GM21786 (cell line): ENCODE results near the gene DNAJB2.
"Not testable (repeated sequence)": the region's sequence is repeated elsewhere in the genome, so short reads cannot be mapped to it uniquely, and the experiment has no call there.

Source experiments
- ATAC-seq: cut with Tn5 transposase; IDR thresholded peaks from one replicate; pipeline ENCODE4 v1.9.1; 2021; ENCODE audit not compliant: unreplicated experiment

DNAJB2 gene

GRCh38 chr2:219284501-219285372 is 5.6 kb downstream of the DNAJB2 start:
- no peak for ATAC-seq

DNA sequence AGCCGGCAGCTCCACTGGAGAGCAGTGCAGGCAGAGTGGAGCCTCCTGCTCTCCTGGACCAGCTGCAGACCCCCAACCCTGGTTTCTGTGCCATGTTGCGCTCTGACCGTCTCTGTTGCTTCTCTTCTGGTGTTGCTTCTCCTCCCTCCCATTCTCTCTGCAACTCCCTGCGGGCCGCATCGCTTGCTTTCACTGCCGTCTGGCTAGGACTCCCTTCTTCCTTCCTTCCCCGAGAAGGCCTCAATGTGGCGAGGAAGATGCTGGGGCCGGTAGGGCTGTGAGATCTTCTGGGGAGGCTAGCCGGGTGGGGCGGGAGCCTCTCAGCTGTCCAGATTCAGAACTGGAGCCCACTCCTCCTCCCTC is 6.2 kb downstream of the DNAJB2 start:
- ATAC-seq: no peak

- no peak for ATAC-seq
Observed at GRCh38 chr2:219285894-219286425, 6.8 kb downstream of the DNAJB2 start.

- ATAC-seq: no peak
Observed at GRCh38 chr2:219286436-219287115, 7.4 kb downstream of the DNAJB2 start.

DNA sequence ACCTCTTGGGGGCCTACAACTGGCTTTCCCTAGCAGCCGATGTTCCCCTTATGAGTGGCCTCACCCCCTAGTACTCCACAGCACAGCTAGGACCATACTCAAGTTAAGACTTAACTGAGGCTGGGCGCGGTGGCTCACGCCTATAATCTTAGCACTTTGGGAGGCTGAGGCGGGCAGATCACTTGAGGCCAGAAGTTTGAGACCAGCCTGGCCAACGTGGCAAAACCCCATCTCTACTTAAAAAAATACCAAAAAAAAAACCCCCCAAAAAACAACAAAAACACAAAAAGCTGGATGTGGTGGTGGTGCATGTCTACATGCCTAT is 7.9 kb downstream of the DNAJB2 start:
- not testable (repeated sequence) for ATAC-seq

DNA sequence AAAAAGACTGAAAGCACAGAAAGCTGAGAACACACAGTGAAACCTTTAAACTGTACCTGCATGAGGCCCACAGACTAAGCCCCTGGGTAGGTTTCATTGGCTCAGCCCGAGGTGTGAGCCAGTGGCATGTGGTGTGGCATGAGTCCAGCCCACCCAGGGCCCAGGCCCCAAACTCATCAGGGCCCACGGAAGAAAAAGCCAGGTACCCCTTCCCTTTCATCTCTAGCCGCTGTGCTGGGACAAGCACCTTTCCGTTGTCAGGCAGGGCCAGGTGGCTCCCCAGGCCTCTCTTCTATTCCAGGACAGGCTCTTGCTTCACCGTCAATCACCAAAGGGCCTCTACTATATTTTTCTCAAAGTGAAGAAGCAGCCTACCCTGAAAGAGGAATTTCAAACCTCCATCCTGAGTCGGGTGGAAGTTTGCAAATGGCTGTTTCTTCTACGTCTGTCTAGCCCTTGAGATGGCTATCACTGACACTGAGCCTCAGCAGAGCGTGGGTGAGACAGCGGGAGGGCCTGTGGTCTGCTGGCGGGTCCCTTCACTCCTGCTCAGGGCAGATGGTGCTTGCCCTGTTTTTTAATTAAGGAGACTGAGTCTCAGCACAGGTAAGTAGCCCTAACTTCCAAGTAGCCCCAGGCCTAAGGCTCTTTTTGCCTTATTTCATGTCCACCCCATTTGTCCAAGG is 8.6 kb downstream of the DNAJB2 start:
- no peak for ATAC-seq

DNA sequence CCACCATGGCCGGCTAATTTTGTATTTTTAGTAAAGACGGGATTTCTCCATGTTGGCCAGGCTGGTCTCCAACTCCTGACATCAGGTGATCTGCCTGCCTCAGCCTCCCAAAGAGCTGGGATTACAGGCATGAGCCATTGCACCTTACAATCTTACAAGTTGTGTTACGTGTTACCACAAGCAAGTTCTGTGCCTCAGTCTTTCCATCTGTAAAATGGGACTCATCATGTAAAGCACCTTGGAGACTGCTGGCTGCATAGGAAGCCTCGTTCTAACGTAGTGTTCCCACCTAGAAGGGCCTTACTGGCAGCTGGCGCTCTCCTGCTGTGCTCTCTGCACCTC is 10.0 kb downstream of the DNAJB2 start:
- no peak for ATAC-seq

- no peak for ATAC-seq
Observed at GRCh38 chr2:219289537-219290361, 10.6 kb downstream of the DNAJB2 start.

DNA sequence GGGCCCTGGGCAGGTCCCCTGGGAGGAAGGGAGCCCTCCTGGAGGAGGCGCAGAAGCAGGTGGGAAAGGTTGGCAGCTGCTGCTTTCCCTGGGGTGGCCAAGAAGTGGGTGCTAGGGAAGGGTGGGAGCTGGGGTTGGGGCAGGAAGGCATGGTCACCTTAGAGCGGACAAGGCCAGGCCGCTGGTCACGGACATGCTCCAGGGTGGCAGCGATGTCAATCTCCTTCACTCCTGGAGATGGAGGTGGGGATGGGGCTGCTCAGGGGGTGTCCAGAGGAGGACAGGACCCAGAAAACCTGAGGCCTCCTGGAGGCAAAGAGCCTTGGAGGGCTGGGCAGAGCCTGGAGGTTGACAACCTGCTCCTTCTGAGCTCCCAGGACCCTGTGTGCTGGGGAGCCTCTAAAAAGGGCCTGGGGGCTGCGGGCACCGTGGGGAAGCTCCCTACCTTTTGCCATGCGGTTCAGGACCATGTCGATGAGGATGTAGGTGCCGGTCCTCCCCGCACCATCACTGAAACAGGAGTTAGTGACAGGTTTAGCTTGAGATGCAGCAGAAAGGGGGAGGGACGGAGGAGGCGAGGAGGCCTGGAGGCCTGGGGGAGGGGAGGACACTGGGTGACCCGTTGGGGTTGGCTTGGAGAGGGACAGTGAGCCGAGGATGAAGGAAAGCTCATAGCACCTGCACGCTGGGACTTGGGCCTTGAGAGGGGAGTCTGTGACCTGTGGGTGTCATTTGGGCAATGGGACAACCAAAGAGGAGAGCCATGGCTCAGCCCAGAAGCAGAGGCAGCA is 11.4 kb downstream of the DNAJB2 start:
- ATAC-seq: no peak

- ATAC-seq: no peak
Observed at GRCh38 chr2:219291394-219291793, 12.2 kb downstream of the DNAJB2 start.

GRCh38 chr2:219291910-219292490 is 12.8 kb downstream of the DNAJB2 start:
- no peak for ATAC-seq

DNA sequence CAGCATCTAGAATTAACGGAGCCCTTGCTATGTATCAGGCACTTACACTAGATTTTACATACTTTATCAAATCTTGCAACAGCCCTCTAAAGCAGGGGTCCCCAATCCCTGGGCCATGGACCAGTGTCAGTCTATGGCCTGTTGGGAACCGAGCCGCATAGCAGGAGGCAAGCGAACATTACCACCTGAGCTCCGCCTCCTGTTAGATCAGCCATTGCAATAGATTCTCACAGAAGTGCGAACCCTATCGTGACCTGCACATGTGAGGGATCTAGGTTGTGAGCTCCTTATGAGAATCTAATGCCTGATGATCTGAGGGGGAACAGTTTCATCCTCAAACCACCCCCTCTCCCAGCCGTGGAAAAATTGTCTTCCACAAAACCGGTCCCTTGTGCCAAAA is 13.4 kb downstream of the DNAJB2 start:
- no peak for ATAC-seq

- ATAC-seq: no peak
Observed at GRCh38 chr2:219293736-219294231, 14.6 kb downstream of the DNAJB2 start.

- peak; percentile 86 for ATAC-seq
Observed at GRCh38 chr2:219294356-219295351, 15.5 kb downstream of the DNAJB2 start.

- ATAC-seq: no peak
Observed at GRCh38 chr2:219296142-219296541, 17.0 kb downstream of the DNAJB2 start.

DNA sequence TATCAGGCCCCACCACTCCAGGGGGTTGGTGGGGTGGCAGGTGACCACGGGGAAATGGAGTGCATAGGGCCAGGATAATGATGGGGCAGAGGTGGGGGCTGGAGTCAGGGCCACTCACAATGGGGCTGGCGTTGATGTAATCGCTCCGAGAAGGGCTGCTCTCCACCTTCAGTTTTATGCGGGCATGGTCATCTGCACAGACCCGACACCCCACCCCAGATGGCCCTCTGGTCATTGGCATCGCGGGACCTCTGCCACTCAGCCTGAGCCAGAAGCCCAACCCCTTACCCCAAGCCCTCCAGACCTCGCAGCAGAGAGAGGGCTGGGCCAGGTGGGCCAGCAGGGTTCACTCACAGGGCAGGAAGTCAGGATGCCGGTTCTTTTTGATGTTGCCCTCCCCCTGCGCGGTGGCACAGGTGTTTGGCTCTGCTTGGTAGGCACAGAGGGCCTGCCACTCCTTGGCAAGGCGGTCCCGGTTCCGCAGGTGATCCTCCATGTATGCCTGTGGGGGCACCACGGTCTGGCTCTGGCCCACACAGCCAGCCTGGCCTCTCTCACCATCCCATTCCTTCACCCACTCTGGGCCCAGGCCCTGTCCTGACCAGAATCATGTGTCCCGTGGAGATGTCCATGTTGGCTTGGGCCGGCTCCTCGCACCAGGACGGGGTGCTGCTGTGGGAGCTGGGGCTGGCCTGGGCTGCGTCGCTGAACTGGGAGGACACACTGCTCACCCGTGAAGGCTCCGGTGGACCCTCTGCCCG is 17.6 kb downstream of the DNAJB2 start:
- ATAC-seq: no peak

DNA sequence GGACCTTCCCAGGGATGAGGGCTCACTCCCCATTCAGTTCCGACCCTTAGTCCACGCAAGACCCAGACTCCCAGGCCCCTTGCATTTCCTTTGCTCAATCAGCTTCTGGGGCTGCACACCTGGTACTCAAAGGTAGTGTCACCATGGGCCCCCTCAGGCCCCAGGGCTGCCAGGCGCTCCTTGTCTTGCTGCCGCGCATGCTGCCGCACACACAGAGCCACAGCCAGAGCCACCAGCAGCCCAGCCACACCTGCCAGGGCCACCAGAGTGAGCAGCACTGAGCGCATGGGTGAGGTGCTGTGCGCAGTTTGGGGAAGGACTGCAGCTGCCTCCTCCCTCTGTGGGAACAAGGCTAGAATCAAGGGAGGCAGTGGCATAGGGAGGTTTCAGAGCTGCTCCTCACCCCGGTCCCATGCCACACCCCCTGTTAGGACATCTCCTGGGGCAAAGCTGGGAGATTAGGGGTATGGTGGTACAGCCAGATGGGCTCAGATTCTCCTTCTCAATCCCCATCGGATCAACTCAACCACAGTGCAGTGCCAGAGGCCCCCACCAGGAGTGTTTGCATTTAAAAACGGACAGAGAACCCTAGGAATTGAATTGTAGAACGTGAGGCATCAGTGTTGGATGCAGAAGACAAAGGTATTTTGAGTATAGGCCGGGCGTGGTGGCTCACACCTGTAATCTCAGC is 18.7 kb downstream of the DNAJB2 start:
- no peak for ATAC-seq
